ENCODE results near the gene PIK3CG. TPM values are rescaled to one million over a fixed set of nuclear protein-coding genes. Genes with fewer than 3 reads are reported as not detected.

The PIK3CG gene
- total RNA-seq, 4 donors from 2014 or later, result 2.0 to 3.2 (median 2.4) TPM

GRCh38 chr7:106874076-106874475 is 9.0 kb downstream of the PIK3CG start:
- TF ChIP-seq POLR2A (IDR thresholded peaks at IDR 0.05), result no peak
- TF ChIP-seq CTCF (IDR thresholded peaks at IDR 0.05), result no peak
- intact Hi-C loops (cut with DNase I; ENCODE audit: low total_unique reads), result no loop called here
- no peak for DNase-seq (ENCODE audit: low spot score in 2 of 2)
- no peak overlapping the region for H3K4me3 ChIP-seq (ENCODE audit: low read depth, poor library complexity, severe bottlenecking)

- no peak overlapping the region for H3K4me3 ChIP-seq (ENCODE audit: low read depth, poor library complexity, severe bottlenecking)
- no peak for TF ChIP-seq CTCF (IDR thresholded peaks at IDR 0.05)
- no peak for TF ChIP-seq POLR2A (IDR thresholded peaks at IDR 0.05)
- no peak for DNase-seq (ENCODE audit: low spot score in 2 of 2)
- intact Hi-C loops (cut with DNase I; ENCODE audit: low total_unique reads), result no loop called here
- 94 to 95% methylated on average over 1 of the region's 1 CpG for WGBS, 2 donors
These were observed 10.4 kb downstream of the PIK3CG start for GRCh38 chr7:106875508-106875907.

- no peak for DNase-seq (ENCODE audit: low spot score in 2 of 2)
- TF ChIP-seq CTCF (IDR thresholded peaks at IDR 0.05) (no peak), POLR2A (IDR thresholded peaks at IDR 0.05) (no peak)
- no peak overlapping the region for H3K4me3 ChIP-seq (ENCODE audit: low read depth, poor library complexity, severe bottlenecking)
- 92% methylated on average over 4 of the region's 4 CpGs for WGBS, 2 donors
- intact Hi-C loops (cut with DNase I; ENCODE audit: low total_unique reads), result no loop called here
These were observed 13.8 kb downstream of the PIK3CG start for GRCh38 chr7:106878748-106879439.

- no peak for DNase-seq (ENCODE audit: low spot score in 2 of 2)
- WGBS, 2 donors, result 67 to 72% methylated on average over 3 of the region's 3 CpGs
- no peak overlapping the region for H3K4me3 ChIP-seq (ENCODE audit: low read depth, poor library complexity, severe bottlenecking)
- no peak for TF ChIP-seq CTCF (IDR thresholded peaks at IDR 0.05)
- no peak for TF ChIP-seq POLR2A (IDR thresholded peaks at IDR 0.05)
- intact Hi-C loops (cut with DNase I; ENCODE audit: low total_unique reads), result no loop called here
These were observed 16.9 kb downstream of the PIK3CG start for GRCh38 chr7:106881984-106882383.

- H3K4me3 ChIP-seq (ENCODE audit: low read depth, poor library complexity, severe bottlenecking), result no peak overlapping the region
- intact Hi-C loops (cut with DNase I; ENCODE audit: low total_unique reads), result no loop called here
- TF ChIP-seq POLR2A (IDR thresholded peaks at IDR 0.05), result no peak
- no peak for TF ChIP-seq CTCF (IDR thresholded peaks at IDR 0.05)
- DNase-seq (ENCODE audit: low spot score in 2 of 2), result no peak
- 63 to 65% methylated on average over 2 of the region's 2 CpGs for WGBS, 2 donors
These were observed 18.5 kb downstream of the PIK3CG start for GRCh38 chr7:106883456-106884026.

- no peak for TF ChIP-seq POLR2A (IDR thresholded peaks at IDR 0.05)
- no peak for TF ChIP-seq CTCF (IDR thresholded peaks at IDR 0.05)
- no peak for DNase-seq (ENCODE audit: low spot score in 2 of 2)
- intact Hi-C loops (cut with DNase I; ENCODE audit: low total_unique reads), result no loop called here
- H3K4me3 ChIP-seq (ENCODE audit: low read depth, poor library complexity, severe bottlenecking), result no peak overlapping the region
- WGBS, 2 donors, result 87 to 92% methylated on average over 4 of the region's 4 CpGs
These were observed 20.6 kb downstream of the PIK3CG start for GRCh38 chr7:106885652-106886051.
